Stomach (tissue), 4 donors: Measurements from ENCODE around the gene DTD2.

ENCODE experiments used
- EP300 ChIP-seq: sonication (generic); formaldehyde crosslinking; IDR thresholded peaks from one replicate; pipeline ENCODE4 v1.6.1; 2017; ENCODE audit warnings: antibody characterized with exemption
- POLR2A ChIP-seq, 4 donors: fragments of 450-650 bp; IDR thresholded peaks; one replicate each; pipeline ENCODE4 v1.6.1; 2016; ENCODE audit warnings: antibody characterized with exemption in 4 of 4, control low read depth in 2 of 4, mild to moderate bottlenecking in 1 of 4, moderate library complexity in 1 of 4
- POLR2AphosphoS5 ChIP-seq, 3 donors: sonication (generic); formaldehyde crosslinking; IDR thresholded peaks; one replicate each; pipeline ENCODE4 v1.6.1; 2016; ENCODE audit warnings: antibody characterized with exemption in 3 of 3

- TF ChIP-seq EP300 (no peak), POLR2A (IDR thresholded peaks at IDR 0.05) (no peak), POLR2AphosphoS5 (IDR thresholded peaks at IDR 0.05) (no peak)
Measured at GRCh38 chr14:31403707-31404106, 53.6 kb downstream of the DTD2 start.
